ENCODE data around the gene ACBD5.

Gene ACBD5

GRCh38 chr10:27242951-27243551 is 2.5 kb upstream of the ACBD5 start (continued):
- TF ChIP-seq, protein P1, sequence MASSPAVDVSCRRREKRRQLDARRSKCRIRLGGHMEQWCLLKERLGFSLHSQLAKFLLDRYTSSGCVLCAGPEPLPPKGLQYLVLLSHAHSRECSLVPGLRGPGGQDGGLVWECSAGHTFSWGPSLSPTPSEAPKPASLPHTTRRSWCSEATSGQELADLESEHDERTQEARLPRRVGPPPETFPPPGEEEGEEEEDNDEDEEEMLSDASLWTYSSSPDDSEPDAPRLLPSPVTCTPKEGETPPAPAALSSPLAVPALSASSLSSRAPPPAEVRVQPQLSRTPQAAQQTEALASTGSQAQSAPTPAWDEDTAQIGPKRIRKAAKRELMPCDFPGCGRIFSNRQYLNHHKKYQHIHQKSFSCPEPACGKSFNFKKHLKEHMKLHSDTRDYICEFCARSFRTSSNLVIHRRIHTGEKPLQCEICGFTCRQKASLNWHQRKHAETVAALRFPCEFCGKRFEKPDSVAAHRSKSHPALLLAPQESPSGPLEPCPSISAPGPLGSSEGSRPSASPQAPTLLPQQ (tag by site-specific recombination; IDR thresholded peaks at IDR 0.05) = no peak; the same call in 1 of the 2 replicates
- TF ChIP-seq KLF8 (tag by site-specific recombination; IDR thresholded peaks at IDR 0.05) = no peak
- TF ChIP-seq ZNF350 (tag by site-specific recombination; IDR thresholded peaks at IDR 0.05) = no peak
- no peak for TF ChIP-seq ZNF514 (tag by site-specific recombination; IDR thresholded peaks at IDR 0.05)
- TF ChIP-seq ZBTB7A (tag by site-specific recombination; IDR thresholded peaks at IDR 0.05; ENCODE audit: low read depth) = no peak
- TF ChIP-seq ZNF366 (tag by site-specific recombination; conservative IDR thresholded peaks at IDR 0.05) = peak; percentile 91
- TF ChIP-seq ZNF560 (tag by site-specific recombination; IDR thresholded peaks at IDR 0.05; ENCODE audit: borderline replicate concordance) = no peak
- TF ChIP-seq ZNF501 (tag by site-specific recombination; IDR thresholded peaks at IDR 0.05) = no peak
- no peak for TF ChIP-seq OSR2 (tag by site-specific recombination; IDR thresholded peaks at IDR 0.05)
- no peak for TF ChIP-seq SCRT2 (tag by site-specific recombination; IDR thresholded peaks at IDR 0.05)
- no peak for TF ChIP-seq ZNF292 (tag by site-specific recombination; IDR thresholded peaks at IDR 0.05; ENCODE audit: borderline replicate concordance, low read depth)
- TF ChIP-seq, protein P2, sequence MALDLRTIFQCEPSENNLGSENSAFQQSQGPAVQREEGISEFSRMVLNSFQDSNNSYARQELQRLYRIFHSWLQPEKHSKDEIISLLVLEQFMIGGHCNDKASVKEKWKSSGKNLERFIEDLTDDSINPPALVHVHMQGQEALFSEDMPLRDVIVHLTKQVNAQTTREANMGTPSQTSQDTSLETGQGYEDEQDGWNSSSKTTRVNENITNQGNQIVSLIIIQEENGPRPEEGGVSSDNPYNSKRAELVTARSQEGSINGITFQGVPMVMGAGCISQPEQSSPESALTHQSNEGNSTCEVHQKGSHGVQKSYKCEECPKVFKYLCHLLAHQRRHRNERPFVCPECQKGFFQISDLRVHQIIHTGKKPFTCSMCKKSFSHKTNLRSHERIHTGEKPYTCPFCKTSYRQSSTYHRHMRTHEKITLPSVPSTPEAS (tag by site-specific recombination; IDR thresholded peaks at IDR 0.05) = peak; percentile 90
- TF ChIP-seq ZBTB48 (tag by site-specific recombination; IDR thresholded peaks at IDR 0.05) = no peak
- TF ChIP-seq ZNF629 (tag by site-specific recombination; IDR thresholded peaks at IDR 0.05) = peak; percentile 88
- TF ChIP-seq BCL11A (tag by site-specific recombination; IDR thresholded peaks at IDR 0.05; ENCODE audit: low read depth) = no peak
- no peak for TF ChIP-seq ZNF426 (tag by site-specific recombination; IDR thresholded peaks at IDR 0.05)
- no peak for TF ChIP-seq ZSCAN30 (tag by site-specific recombination; IDR thresholded peaks at IDR 0.05)
- no peak for TF ChIP-seq ZSCAN5A (tag by site-specific recombination; IDR thresholded peaks at IDR 0.05)
- no peak for TF ChIP-seq ZNF549 (tag by site-specific recombination; IDR thresholded peaks at IDR 0.05)
- TF ChIP-seq ZNF529 (tag by site-specific recombination; IDR thresholded peaks at IDR 0.05; ENCODE audit: insufficient replicate concordance) = no peak
- TF ChIP-seq, protein P3, sequence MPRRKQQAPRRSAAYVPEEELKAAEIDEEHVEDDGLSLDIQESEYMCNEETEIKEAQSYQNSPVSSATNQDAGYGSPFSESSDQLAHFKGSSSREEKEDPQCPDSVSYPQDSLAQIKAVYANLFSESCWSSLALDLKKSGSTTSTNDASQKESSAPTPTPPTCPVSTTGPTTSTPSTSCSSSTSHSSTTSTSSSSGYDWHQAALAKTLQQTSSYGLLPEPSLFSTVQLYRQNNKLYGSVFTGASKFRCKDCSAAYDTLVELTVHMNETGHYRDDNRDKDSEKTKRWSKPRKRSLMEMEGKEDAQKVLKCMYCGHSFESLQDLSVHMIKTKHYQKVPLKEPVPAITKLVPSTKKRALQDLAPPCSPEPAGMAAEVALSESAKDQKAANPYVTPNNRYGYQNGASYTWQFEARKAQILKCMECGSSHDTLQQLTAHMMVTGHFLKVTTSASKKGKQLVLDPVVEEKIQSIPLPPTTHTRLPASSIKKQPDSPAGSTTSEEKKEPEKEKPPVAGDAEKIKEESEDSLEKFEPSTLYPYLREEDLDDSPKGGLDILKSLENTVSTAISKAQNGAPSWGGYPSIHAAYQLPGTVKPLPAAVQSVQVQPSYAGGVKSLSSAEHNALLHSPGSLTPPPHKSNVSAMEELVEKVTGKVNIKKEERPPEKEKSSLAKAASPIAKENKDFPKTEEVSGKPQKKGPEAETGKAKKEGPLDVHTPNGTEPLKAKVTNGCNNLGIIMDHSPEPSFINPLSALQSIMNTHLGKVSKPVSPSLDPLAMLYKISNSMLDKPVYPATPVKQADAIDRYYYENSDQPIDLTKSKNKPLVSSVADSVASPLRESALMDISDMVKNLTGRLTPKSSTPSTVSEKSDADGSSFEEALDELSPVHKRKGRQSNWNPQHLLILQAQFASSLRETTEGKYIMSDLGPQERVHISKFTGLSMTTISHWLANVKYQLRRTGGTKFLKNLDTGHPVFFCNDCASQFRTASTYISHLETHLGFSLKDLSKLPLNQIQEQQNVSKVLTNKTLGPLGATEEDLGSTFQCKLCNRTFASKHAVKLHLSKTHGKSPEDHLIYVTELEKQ (tag by site-specific recombination; IDR thresholded peaks at IDR 0.05; ENCODE audit: borderline replicate concordance) = no peak
- no peak for TF ChIP-seq SCRT1 (tag by site-specific recombination; IDR thresholded peaks at IDR 0.05; ENCODE audit: borderline replicate concordance)
- no peak for TF ChIP-seq ZNF138 (tag by site-specific recombination; IDR thresholded peaks at IDR 0.05; ENCODE audit: borderline replicate concordance)
- TF ChIP-seq ZNF76 (tag by site-specific recombination; IDR thresholded peaks at IDR 0.05; ENCODE audit: borderline replicate concordance, low read depth) = no peak
- no peak for TF ChIP-seq REPIN1 (tag by site-specific recombination; IDR thresholded peaks at IDR 0.05; ENCODE audit: low read depth)
- no peak for TF ChIP-seq PRDM10 (tag by site-specific recombination; IDR thresholded peaks at IDR 0.05)
- no peak for TF ChIP-seq ZNF274 (IDR thresholded peaks at IDR 0.05; ENCODE audit: low read length)
- no peak for TF ChIP-seq ZNF274 (tag by site-specific recombination; IDR thresholded peaks at IDR 0.05; ENCODE audit: borderline replicate concordance)
- no peak for TF ChIP-seq ZNF707 (tag by site-specific recombination; IDR thresholded peaks at IDR 0.05)
- TF ChIP-seq SETDB1 (IDR thresholded peaks at IDR 0.05; ENCODE audit: insufficient read length, low read length) = no peak
